ENCODE measurements around the gene CTF1. TPM values are rescaled to one million over a fixed set of nuclear protein-coding genes. Genes with fewer than 3 reads are reported as not detected.
A peak's percentile ranks its signal among the peaks of the same experiment; 100 is the strongest.

CTF1 gene
- total RNA-seq, 4 donors from 2014 or later: 0.80 to 3.0 (median 2.5) TPM; not detected in 1

DNA sequence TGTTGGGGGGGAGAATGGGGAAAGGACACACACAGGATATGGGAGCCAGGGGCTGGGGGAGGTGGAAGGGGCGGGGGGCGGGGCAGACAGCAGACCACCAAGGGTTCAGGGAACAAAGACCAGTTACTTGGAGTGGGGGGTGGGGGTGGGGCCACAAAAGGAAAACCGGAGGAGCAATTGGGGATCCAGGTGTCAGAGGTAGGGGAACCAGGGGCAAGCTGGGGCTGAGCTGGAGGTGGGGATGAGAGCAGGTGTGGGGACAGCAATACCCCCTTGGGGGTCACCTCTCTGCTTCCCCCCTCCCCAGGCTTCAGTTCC is 51.1 kb downstream of the CTF1 start:
- no peak overlapping the region for H3K4me3 ChIP-seq (ENCODE audit: low read depth, poor library complexity, severe bottlenecking)
- WGBS, 2 donors: 84 to 87% methylated on average over 3 of the region's 3 CpGs
- no peak for TF ChIP-seq POLR2A (IDR thresholded peaks at IDR 0.05)
- TF ChIP-seq, protein P1, sequence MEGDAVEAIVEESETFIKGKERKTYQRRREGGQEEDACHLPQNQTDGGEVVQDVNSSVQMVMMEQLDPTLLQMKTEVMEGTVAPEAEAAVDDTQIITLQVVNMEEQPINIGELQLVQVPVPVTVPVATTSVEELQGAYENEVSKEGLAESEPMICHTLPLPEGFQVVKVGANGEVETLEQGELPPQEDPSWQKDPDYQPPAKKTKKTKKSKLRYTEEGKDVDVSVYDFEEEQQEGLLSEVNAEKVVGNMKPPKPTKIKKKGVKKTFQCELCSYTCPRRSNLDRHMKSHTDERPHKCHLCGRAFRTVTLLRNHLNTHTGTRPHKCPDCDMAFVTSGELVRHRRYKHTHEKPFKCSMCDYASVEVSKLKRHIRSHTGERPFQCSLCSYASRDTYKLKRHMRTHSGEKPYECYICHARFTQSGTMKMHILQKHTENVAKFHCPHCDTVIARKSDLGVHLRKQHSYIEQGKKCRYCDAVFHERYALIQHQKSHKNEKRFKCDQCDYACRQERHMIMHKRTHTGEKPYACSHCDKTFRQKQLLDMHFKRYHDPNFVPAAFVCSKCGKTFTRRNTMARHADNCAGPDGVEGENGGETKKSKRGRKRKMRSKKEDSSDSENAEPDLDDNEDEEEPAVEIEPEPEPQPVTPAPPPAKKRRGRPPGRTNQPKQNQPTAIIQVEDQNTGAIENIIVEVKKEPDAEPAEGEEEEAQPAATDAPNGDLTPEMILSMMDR (IDR thresholded peaks at IDR 0.05): no peak
- intact Hi-C loops (cut with DNase I; ENCODE audit: low total_unique reads): no loop called here
- no peak for DNase-seq (ENCODE audit: low spot score in 2 of 2)

DNA sequence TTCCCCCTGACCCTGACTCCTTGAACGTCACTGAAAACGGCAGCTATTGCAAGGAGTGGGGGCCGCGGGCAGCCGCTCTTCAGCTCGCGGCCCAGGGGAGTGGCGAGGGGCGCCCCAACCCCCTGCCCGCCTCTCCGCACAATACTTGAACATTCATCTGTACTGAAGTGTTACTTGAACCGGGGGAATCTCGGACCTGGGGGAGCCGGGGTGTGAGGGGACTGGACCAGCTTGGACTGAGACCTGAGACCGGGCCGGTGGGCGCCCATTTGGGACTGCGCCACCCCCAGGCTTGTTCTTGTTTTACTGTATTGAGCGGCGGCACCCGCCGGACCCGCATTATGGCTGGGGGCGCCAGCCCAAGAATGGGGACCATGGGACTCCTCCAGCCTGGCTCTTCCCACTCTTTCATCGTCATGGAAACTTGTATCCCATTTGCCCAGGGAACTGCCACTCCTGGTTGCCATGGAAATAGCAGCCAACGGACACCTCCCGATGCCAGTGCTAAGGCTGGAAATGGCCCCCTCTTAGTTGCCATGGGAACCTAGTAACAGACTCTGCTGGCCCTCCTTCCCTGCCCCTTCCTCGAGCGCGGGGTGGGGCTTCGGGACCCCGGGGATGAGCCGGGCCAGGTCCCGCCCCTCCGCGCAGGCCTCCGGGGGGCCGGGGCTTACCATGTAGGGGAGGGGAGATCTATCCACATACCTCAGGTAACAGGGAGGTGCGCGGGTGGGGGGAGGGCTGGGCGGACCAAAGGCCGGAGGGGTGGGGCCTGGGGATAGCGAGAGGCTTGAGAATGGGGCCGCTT is 51.6 kb downstream of the CTF1 start:
- peak overlapping the region; percentile 92 for H3K4me3 ChIP-seq (ENCODE audit: low read depth, poor library complexity, severe bottlenecking)
- DNase-seq (ENCODE audit: low spot score in 2 of 2): peak; percentile 86 to 96
- 33 to 47% methylated on average over 33 to 44 of the region's 44 CpGs for WGBS, 2 donors
- intact Hi-C loops (cut with DNase I; ENCODE audit: low total_unique reads): no loop called here
- TF ChIP-seq, protein P1 (IDR thresholded peaks at IDR 0.05): no peak
- TF ChIP-seq POLR2A (IDR thresholded peaks at IDR 0.05): no peak

DNA sequence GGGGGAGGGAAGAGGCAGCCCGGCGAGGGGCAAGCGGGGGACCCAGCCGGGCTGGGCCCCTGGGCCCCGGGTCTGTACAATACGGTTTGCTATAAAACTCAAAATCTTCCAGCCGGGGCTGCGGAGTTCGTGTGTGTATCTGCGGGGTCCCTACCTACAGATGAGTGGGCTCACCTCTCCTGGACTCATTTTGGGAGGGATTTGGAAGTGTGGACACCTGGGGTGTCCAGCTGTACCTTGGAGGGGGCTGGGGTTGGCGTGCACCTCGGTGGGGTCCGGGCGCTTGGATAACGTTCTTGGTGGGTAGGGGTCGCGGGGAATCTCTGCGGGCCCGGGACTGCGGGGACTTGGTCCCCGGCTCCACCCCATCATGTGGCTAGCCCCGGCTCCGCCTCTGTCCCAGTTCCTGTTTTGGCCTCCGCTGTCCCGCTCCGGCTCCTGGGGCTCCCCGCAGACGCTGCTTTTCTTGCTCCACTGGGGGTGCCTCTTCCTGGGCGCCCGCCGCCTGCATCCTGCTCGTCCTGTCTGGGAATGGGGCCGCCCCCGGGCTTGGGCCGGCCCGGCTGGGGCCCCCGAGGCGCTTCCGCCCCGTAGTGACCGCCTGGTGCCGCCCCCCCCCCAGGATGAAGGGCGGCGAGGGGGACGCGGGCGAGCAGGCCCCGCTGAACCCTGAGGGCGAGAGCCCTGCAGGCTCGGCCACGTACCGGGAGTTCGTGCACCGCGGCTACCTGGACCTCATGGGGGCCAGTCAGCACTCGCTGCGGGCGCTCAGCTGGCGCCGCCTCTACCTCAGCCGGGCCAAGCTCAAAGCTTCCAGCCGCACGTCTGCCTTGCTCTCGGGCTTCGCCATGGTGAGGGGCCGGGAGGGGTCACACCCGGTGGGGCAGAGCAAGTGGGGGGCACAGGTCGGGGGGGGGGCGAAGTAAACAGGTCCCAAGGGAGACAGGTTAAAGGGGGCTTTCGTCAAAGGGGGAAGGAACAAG is 52.5 kb downstream of the CTF1 start, which contains the start of gene ORAI3:
ORAI3 (plus strand) TSS at position 402 of the 983 bp plus-strand sequence; CDS start at position 624, 222 bp downstream.
- peak; percentile 75 to 96 for DNase-seq (ENCODE audit: low spot score in 2 of 2)
- TF ChIP-seq POLR2A (IDR thresholded peaks at IDR 0.05): no peak
- TF ChIP-seq, protein P1 (IDR thresholded peaks at IDR 0.05): no peak
- intact Hi-C loops (cut with DNase I; ENCODE audit: low total_unique reads): no loop called here
- H3K4me3 ChIP-seq (ENCODE audit: low read depth, poor library complexity, severe bottlenecking): peak within 1 kb of the TSS; percentile 92
- WGBS, 2 donors: 1 to 2% methylated on average over 29 to 48 of the region's 70 CpGs

DNA sequence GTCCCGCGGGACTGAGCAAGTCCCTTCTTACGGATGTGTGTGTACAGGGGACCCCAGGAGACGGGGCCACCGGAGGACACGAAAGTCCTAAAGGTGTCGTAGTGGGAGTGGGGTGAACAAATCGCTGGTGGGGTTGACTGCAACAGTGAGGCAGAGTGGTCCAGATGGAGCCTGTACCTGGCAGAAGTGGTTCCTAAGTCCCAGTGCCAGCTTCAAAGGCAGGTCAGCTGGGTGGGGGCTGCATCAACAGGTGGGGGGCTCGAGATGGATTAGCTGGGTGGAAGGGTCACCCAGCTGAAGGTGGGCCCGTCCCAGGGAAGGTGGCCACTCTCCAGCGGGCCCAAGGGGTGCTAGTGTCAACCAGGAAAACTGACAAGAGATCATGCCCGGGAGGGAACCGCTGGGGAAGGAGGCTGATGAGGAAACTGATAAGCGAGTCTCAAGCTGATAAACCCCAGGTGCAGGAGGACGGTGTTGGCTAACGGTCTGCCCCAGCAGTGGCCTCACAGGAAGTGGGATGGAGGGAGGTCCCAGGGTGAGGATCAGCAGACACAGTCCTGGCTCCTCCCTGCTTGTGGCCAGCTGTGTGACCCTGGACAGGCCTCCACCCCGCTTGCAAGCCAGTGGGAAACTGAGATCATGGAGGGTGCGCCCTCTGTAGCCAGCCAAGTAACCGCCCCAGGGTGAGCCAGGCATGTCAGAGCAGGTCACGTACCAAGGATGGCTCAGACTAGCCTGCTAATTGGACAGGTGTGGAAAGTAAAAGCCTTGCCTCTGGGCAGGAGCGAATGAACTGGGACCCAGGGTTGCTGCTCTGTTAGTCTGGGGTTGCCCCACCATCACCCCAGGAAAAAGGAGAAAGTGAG is 53.5 kb downstream of the CTF1 start:
- WGBS, 2 donors: 3% methylated on average over 18 to 21 of the region's 21 CpGs
- no peak for TF ChIP-seq POLR2A (IDR thresholded peaks at IDR 0.05)
- TF ChIP-seq, protein P1 (IDR thresholded peaks at IDR 0.05): peak in 1 of 3 donors; percentile 9
- H3K4me3 ChIP-seq (ENCODE audit: low read depth, poor library complexity, severe bottlenecking): peak overlapping the region; percentile 92
- intact Hi-C loops (cut with DNase I; ENCODE audit: low total_unique reads): no loop called here
- peak; percentile 93 to 97 for DNase-seq (ENCODE audit: low spot score in 2 of 2)

DNA sequence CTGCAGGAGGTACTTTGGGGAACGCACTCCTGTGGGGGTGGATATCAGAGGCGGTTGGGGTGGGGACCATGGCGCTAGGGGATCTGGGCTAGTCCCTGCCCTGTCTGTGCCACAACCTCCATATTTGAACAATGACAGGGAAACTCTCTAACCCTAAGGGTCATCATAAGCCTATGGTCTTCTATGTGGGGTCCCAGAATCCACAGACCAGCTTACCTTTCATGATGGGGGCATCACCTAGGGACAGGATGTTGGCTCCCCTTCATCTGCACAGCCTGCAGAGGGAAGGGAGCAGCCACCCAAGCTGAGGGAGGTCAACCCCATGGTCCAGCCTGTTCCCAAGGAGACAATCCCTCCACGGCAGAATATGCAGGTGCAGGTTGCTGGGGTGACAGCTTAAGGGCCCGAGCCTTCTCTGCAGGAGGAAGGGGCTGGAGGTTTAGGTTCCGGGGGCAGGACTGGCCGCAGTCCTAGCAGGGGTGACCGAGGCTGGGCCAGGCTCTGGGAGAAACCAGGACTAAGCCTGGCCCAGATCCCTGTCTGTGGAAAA is 54.2 kb downstream of the CTF1 start:
- H3K4me3 ChIP-seq (ENCODE audit: low read depth, poor library complexity, severe bottlenecking): no peak overlapping the region
- TF ChIP-seq, protein P1 (IDR thresholded peaks at IDR 0.05): no peak
- no peak for TF ChIP-seq POLR2A (IDR thresholded peaks at IDR 0.05)
- no peak for DNase-seq (ENCODE audit: low spot score in 2 of 2)
- intact Hi-C loops (cut with DNase I; ENCODE audit: low total_unique reads): no loop called here
- WGBS, 2 donors: 35 to 55% methylated on average over 7 to 8 of the region's 8 CpGs

All from lower leg skin (tissue), 4 donors.